CD14-positive monocyte (primary cell): ENCODE data around the gene MRGPRE. TPM values are rescaled to one million over a fixed set of nuclear protein-coding genes. Genes with fewer than 3 reads are reported as not detected.

Experiments
- DNase-seq, 3 donors: peaks; one replicate each; pipeline ENCODE4 v3.0.0-alpha.2; 2011 to 2022
- H2AFZ ChIP-seq: 2 replicates; pipeline ENCODE4 v1.6.0; 2012; ENCODE audit warnings: mild to moderate bottlenecking, low read depth, low read length, inconsistent platforms; ENCODE audit not compliant: insufficient read depth, poor library complexity, severe bottlenecking
- H3K27ac ChIP-seq, 2 donors: 1 replicate in 1 of 2; 2 replicates in 1 of 2; pipeline ENCODE4 v1.5.1; 2012 to 2013; ENCODE audit warnings: low read length in 2 of 2, control low read depth in 1 of 2, inconsistent platforms in 1 of 2, low read depth in 1 of 2, mild to moderate bottlenecking in 1 of 2
- H3K27me3 ChIP-seq, 2 donors: one replicate each; pipeline versions ENCODE4 v1.6.0 to v1.6.1; 2011 to 2013; ENCODE audit warnings: low read length in 2 of 2; ENCODE audit not compliant: control insufficient read depth in 2 of 2, insufficient read depth in 2 of 2
- H3K36me3 ChIP-seq, 2 donors: replicated peaks in 1 of 2; 1 replicate in 1 of 2; 2 replicates in 1 of 2; pipeline versions ENCODE4 v1.5.1 to v1.6.1; 2012 to 2013; ENCODE audit warnings: low read length in 2 of 2, control low read depth in 1 of 2, inconsistent platforms in 1 of 2, mild to moderate bottlenecking in 1 of 2; ENCODE audit not compliant: insufficient read depth in 2 of 2, control insufficient read depth in 1 of 2
- H3K4me1 ChIP-seq, 2 donors: 1 replicate in 1 of 2; 2 replicates in 1 of 2; pipeline versions ENCODE4 v1.5.1 to v1.6.1; 2012 to 2013; ENCODE audit warnings: low read length in 2 of 2, control low read depth in 1 of 2, inconsistent platforms in 1 of 2, mild to moderate bottlenecking in 1 of 2, moderate library complexity in 1 of 2; ENCODE audit not compliant: insufficient read depth in 2 of 2, control insufficient read depth in 1 of 2
- H3K4me2 ChIP-seq: replicated peaks from 2 replicates; pipeline ENCODE3; 2012; ENCODE audit warnings: low read length, moderate library complexity, mild to moderate bottlenecking; ENCODE audit not compliant: poor library complexity, severe bottlenecking; ENCODE audit errors: extremely low read depth
- H3K4me3 ChIP-seq, 3 experiments: fragments of 200-600 bp in 1 of 3; sonication (generic) in 1 of 3; replicated peaks in 1 of 3; 1 replicate in 2 of 3; 2 replicates in 1 of 3; pipeline ENCODE4 v1.5.1; 2011 to 2013; ENCODE audit warnings: low read length in 3 of 3, mild to moderate bottlenecking in 3 of 3, control low read depth in 2 of 3, low read depth in 2 of 3, inconsistent platforms in 1 of 3, moderate library complexity in 1 of 3
- H3K79me2 ChIP-seq: 2 replicates; pipeline ENCODE4 v1.6.0; 2012; ENCODE audit warnings: mild to moderate bottlenecking, control low read depth, inconsistent platforms, low read length, moderate library complexity; ENCODE audit not compliant: insufficient read depth
- H3K9ac ChIP-seq: 2 replicates; pipeline ENCODE4 v1.6.0; 2017; ENCODE audit warnings: low read length, mild to moderate bottlenecking; ENCODE audit not compliant: insufficient read depth, poor library complexity, severe bottlenecking
- H3K9me3 ChIP-seq, 2 donors: replicated peaks in 1 of 2; 1 replicate in 1 of 2; 2 replicates in 1 of 2; pipeline versions ENCODE4 v1.5.1 to v1.6.1; 2012 to 2013; ENCODE audit warnings: low read length in 2 of 2, control low read depth in 1 of 2; ENCODE audit not compliant: control insufficient read depth in 1 of 2, insufficient read depth in 1 of 2
- H4K20me1 ChIP-seq: 2 replicates; pipeline ENCODE4 v1.6.0; 2012; ENCODE audit warnings: mild to moderate bottlenecking, low read length, control low read depth, moderate library complexity; ENCODE audit not compliant: insufficient read depth
- H3K27ac Mint-ChIP-seq, 7 donors: one replicate each; pipeline ENCODE4 v1.8.0; 2020; ENCODE audit warnings: mild to moderate bottlenecking in 7 of 7, mixed read lengths in 7 of 7, moderate library complexity in 6 of 7, inconsistent platforms in 2 of 7
- H3K27me3 Mint-ChIP-seq, 3 donors: one replicate each; pipeline ENCODE4 v1.8.0; 2021 to 2022; ENCODE audit warnings: low read depth in 3 of 3, mild to moderate bottlenecking in 3 of 3, mixed read lengths in 3 of 3, moderate library complexity in 3 of 3, inconsistent platforms in 1 of 3
- H3K36me3 Mint-ChIP-seq, 2 donors: one replicate each; pipeline ENCODE4 v1.8.0; 2020; ENCODE audit warnings: mixed read lengths in 2 of 2, inconsistent platforms in 1 of 2, mild to moderate bottlenecking in 1 of 2
- H3K4me1 Mint-ChIP-seq: one replicate; pipeline ENCODE4 v1.8.0; 2020; ENCODE audit warnings: mild to moderate bottlenecking, mixed read lengths
- H3K4me3 Mint-ChIP-seq, 2 donors: one replicate each; pipeline ENCODE4 v1.8.0; 2020; ENCODE audit warnings: mild to moderate bottlenecking in 2 of 2, mixed read lengths in 2 of 2, moderate library complexity in 1 of 2
- H3K9me3 Mint-ChIP-seq, 7 donors: one replicate each; pipeline ENCODE4 v1.8.0; 2020 to 2022; ENCODE audit warnings: mixed read lengths in 7 of 7, mild to moderate bottlenecking in 6 of 7, moderate library complexity in 6 of 7, inconsistent platforms in 2 of 7
- WGBS: methylation state at CpG from one replicate; pipeline ENCODE4 v1.1.5; 2013; ENCODE audit warnings: missing lambda C conversion rate; ENCODE audit not compliant: insufficient coverage; 5-methylcytosine and 5-hydroxymethylcytosine counted together
- intact Hi-C, 2 donors: fragments of 100-400 bp; cut with micrococcal nuclease; formaldehyde crosslinking; loops; one replicate each; pipeline versions ENCODE4 v1.15.0 to v1.15.1; 2023
- polyA plus RNA-seq, 3 donors: library from polyadenylated mRNA; depleted of rRNA in 1 of 3; unstranded in 2 of 3; stranded (reverse) in 1 of 3; fragments of 300-500 nt in 2 of 3; fragments of >200 nt in 1 of 3; fragmentation: Illumina TruSeq in 2 of 3; gene quantifications; 1 replicate in 2 of 3; 2 replicates in 1 of 3; pipeline ENCODE4 v1.2.3, GENCODE V29; 2012 to 2021
- TF ChIP-seq, protein P1 (sequence below): fragments of 200-600 bp; IDR thresholded peaks from one replicate; pipeline ENCODE4 v1.8.0; 2022; ENCODE audit warnings: antibody characterized with exemption, mild to moderate bottlenecking

MRGPRE gene
- polyA plus RNA-seq, 3 donors: not detected

DNA sequence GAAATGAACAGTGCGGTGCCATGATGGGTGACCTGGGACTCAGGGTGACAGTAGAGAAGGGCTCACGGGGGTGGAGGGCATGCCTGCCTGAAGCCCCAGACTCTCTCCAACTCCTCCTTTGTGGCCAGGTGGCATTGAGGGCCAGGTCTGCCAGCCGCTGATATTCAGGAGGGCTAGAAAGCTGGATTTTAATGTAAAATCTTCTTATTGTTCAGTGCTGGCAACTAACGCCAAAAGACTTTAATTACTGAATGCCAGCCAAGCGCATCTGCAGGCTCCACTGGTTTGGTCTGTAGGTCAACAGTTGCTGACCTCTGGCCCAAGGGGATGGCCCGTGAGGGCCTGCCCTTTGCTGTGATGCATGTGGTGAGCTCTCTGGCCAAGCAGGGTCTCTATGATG is 23.9 kb downstream of the MRGPRE start:
- Mint-ChIP-seq H3K4me1 (no peaks in the 10 kb centered on the region), H3K9me3 (peaks cover 3 to 12% (median 8%) of the 10 kb centered on the region in 7 donors), H3K36me3 (no peaks in the 10 kb centered on the region), H3K27me3 (peaks cover 11 to 21% (median 16%) of the 10 kb centered on the region in 3 donors), H3K4me3 (no peak overlapping the region), H3K27ac (no peak overlapping the region)
- TF ChIP-seq, protein P1, sequence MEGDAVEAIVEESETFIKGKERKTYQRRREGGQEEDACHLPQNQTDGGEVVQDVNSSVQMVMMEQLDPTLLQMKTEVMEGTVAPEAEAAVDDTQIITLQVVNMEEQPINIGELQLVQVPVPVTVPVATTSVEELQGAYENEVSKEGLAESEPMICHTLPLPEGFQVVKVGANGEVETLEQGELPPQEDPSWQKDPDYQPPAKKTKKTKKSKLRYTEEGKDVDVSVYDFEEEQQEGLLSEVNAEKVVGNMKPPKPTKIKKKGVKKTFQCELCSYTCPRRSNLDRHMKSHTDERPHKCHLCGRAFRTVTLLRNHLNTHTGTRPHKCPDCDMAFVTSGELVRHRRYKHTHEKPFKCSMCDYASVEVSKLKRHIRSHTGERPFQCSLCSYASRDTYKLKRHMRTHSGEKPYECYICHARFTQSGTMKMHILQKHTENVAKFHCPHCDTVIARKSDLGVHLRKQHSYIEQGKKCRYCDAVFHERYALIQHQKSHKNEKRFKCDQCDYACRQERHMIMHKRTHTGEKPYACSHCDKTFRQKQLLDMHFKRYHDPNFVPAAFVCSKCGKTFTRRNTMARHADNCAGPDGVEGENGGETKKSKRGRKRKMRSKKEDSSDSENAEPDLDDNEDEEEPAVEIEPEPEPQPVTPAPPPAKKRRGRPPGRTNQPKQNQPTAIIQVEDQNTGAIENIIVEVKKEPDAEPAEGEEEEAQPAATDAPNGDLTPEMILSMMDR: no peak
- WGBS: 97% methylated on average over 4 of the region's 6 CpGs
- Histone ChIP-seq H3K9me3 (peaks cover 0 to 4% of the 10 kb centered on the region in 2 donors), H3K79me2 (no peaks in the 10 kb centered on the region), H3K4me1 (peaks cover 0 to 9% of the 10 kb centered on the region in 2 donors), H3K4me2 (no peak overlapping the region), H3K27me3 (peaks cover 4 to 18% of the 10 kb centered on the region in 2 donors), H4K20me1 (no peaks in the 10 kb centered on the region), H2AFZ (no peak overlapping the region), H3K4me3 (no peak overlapping the region), H3K9ac (no peak overlapping the region), H3K36me3 (no peaks in the 10 kb centered on the region), H3K27ac (no peak overlapping the region)
- no peak for DNase-seq
- intact Hi-C loops: no loop called here

DNA sequence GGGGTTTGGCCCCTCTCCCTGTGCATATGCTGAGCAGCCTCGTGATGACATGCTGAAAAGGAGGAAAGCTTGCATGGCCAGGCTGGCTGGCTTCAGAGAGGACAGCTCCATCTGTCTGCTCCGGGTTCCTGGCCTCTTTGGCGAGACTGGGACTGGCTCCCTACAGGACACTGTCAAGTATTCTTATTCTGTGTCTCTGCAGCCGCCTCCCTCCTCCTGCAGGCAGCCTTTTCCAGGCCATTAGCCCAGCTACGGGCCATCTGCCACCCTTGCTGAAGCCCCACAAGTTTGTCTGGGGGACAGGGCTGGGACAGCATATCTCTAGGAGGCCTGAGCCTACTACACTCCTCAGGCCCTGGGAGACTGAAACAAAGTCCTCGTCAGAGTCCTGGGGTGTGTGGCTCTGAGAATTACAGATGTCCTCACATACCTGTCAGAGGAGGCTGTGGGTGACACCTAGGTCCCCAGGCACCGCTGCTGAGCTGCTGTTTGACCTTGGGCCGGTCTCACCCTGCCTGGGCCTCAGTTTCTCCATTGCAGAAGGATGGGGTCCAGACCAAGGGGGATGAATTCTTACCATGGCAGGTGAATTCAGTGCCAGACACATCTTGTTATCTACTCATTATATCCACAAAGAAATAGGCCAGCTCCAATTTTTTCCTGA is 24.6 kb downstream of the MRGPRE start:
- TF ChIP-seq, protein P1: no peak
- Histone ChIP-seq H2AFZ (no peak overlapping the region), H4K20me1 (no peaks in the 10 kb centered on the region), H3K4me2 (no peak overlapping the region), H3K9me3 (peaks cover 0 to 4% of the 10 kb centered on the region in 2 donors), H3K27me3 (peaks cover 4 to 24% of the 10 kb centered on the region in 2 donors), H3K27ac (no peak overlapping the region), H3K9ac (no peak overlapping the region), H3K36me3 (no peaks in the 10 kb centered on the region), H3K4me3 (no peak overlapping the region), H3K79me2 (no peaks in the 10 kb centered on the region), H3K4me1 (peaks cover 0 to 9% of the 10 kb centered on the region in 2 donors)
- Mint-ChIP-seq H3K36me3 (no peaks in the 10 kb centered on the region), H3K27me3 (peaks cover 14 to 27% (median 19%) of the 10 kb centered on the region in 3 donors), H3K27ac (no peak overlapping the region), H3K4me3 (no peak overlapping the region), H3K4me1 (no peaks in the 10 kb centered on the region), H3K9me3 (peaks cover 3 to 12% (median 8%) of the 10 kb centered on the region in 7 donors)
- DNase-seq: no peak
- WGBS: 100% methylated on average over 6 of the region's 8 CpGs
- intact Hi-C loops: no loop called here
